Measurements from ENCODE around the gene LGR4. TPM values are rescaled to one million over a fixed set of nuclear protein-coding genes. Genes with fewer than 3 reads are reported as not detected.

Gene LGR4
- total and polyA plus RNA-seq, 2 of the 4 experiments (the other 2 are of a cell fraction) = 2.9 to 6.8 TPM

DNA sequence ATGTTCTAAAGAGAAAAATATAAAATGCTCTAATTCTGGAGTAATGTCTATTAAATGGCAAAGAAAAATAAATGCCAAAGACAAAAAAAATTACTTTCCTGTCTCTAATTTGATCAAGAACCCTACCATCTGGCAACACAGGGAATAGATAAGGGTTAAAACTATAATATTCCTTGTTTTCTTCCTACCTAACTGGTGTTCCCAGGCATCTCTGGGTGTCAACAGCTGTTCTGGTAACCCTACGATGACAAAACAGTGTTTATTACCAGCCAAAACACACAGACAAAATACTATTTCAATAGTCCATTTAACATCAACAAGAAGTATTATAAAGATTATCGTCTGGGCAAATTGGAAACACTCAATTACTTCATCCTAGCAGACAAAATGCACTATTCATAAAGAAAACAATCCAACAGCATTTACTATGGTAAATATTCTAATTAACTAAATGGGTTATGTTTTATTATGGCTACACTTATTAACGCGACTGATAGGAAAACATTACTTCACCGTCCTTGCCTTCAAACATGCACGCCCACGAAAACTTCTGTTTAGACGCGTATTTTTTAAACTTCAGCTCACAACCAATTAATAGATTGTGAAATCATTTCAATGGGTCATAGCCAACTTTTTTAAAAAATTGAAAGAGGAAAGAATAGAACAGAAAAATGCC is 50.6 kb downstream of the LGR4 start:
- H3K4me2 ChIP-seq (ENCODE audit: low read depth, low read length) = no peak overlapping the region

More for the DNA sequence above, 50.6 kb downstream of the LGR4 start:
- Histone ChIP-seq H2AK5ac (ENCODE audit: low read depth, low read length) (no peak overlapping the region), H3K79me1 (ENCODE audit: low read depth in 1 of 2, low read length in 2 of 2) (no peaks in the 10 kb centered on the region; a peak in 1 of 4 replicates), H2AFZ (replicated peaks; ENCODE audit: low read length, poor library complexity) (no peak overlapping the region), H3K18ac (ENCODE audit: low read depth, low read length) (no peak overlapping the region), H3K14ac (replicated peaks; ENCODE audit: low read depth, low read length) (no peak overlapping the region), H4K20me1 (ENCODE audit: insufficient read depth, low read length) (no peaks in the 10 kb centered on the region), H2AK9ac (replicated peaks; ENCODE audit: low read depth, low read length, poor library complexity) (no peak overlapping the region), H3K9me1 (ENCODE audit: insufficient read depth, low read length) (peaks cover 4% of the 10 kb centered on the region), H2BK120ac (ENCODE audit: low read depth, low read length) (no peak overlapping the region), H3K4ac (ENCODE audit: low read depth, low read length) (no peak overlapping the region), H2BK20ac (ENCODE audit: low read depth, low read length) (no peak overlapping the region), H4K5ac (ENCODE audit: low read depth, low read length) (no peak overlapping the region), H3K27ac (ENCODE audit: insufficient read depth, low read length) (no peak overlapping the region), H3K23ac (ENCODE audit: low read depth, low read length) (no peak overlapping the region), H3K9me3 (ENCODE audit: control insufficient read depth, insufficient read depth, low read length) (no peaks in the 10 kb centered on the region), H3K4me1 (ENCODE audit: control insufficient read depth, insufficient read depth, low read length) (no peaks in the 10 kb centered on the region; the same call in 1 of the 2 replicates), H3K27me3 (ENCODE audit: control insufficient read depth, insufficient read depth, low read length) (no peaks in the 10 kb centered on the region), H2BK15ac (ENCODE audit: low read depth, low read length) (no peak overlapping the region), H4K91ac (ENCODE audit: insufficient read depth, low read depth, low read length) (no peak overlapping the region), H3K56ac (ENCODE audit: extremely low read depth, insufficient read depth, low read length) (no peak overlapping the region), H3K36me3 (ENCODE audit: control insufficient read depth, insufficient read depth, low read length) (no peaks in the 10 kb centered on the region), H3K9ac (ENCODE audit: low read depth, low read length) (no peak overlapping the region), H4K8ac (ENCODE audit: low read depth in 2 of 2, low read length in 2 of 2) (no peak overlapping the region), H3K4me3 (ENCODE audit: insufficient read depth, low read depth, low read length) (no peak overlapping the region), H2BK5ac (ENCODE audit: low read depth, low read length, poor library complexity, severe bottlenecking) (no peak overlapping the region)
- no peak for ATAC-seq (ENCODE audit: low read depth)
- CTCF ChIA-PET = interaction anchor here (1.5 kb wide), 1 partner anchor 10 kb away, joined by 5 read pairs; no protein-coding TSS in a partner anchor
- no CpG with 5 or more reads among the region's 9 CpGs for WGBS, 2 experiments (ENCODE audit: extremely low coverage in 2 of 2, insufficient read length in 1 of 2)
- intact Hi-C loops (cut with micrococcal nuclease) (no loop called here), in situ Hi-C loops (cut with MboI; ENCODE audit: low sequenced_read_pairs) (no loop called here), dilution Hi-C loops (cut with HindIII; ENCODE audit: low sequenced_read_pairs, unreplicated experiment) (no loop called here)
- POLR2A ChIA-PET (ENCODE audit: unreplicated experiment) = no interaction called here
- DNase-seq = no peak
- no TSS peak for BruUV-seq (replicated peaks)
- TF ChIP-seq, protein P1, sequence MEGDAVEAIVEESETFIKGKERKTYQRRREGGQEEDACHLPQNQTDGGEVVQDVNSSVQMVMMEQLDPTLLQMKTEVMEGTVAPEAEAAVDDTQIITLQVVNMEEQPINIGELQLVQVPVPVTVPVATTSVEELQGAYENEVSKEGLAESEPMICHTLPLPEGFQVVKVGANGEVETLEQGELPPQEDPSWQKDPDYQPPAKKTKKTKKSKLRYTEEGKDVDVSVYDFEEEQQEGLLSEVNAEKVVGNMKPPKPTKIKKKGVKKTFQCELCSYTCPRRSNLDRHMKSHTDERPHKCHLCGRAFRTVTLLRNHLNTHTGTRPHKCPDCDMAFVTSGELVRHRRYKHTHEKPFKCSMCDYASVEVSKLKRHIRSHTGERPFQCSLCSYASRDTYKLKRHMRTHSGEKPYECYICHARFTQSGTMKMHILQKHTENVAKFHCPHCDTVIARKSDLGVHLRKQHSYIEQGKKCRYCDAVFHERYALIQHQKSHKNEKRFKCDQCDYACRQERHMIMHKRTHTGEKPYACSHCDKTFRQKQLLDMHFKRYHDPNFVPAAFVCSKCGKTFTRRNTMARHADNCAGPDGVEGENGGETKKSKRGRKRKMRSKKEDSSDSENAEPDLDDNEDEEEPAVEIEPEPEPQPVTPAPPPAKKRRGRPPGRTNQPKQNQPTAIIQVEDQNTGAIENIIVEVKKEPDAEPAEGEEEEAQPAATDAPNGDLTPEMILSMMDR (conservative IDR thresholded peaks at IDR 0.05; ENCODE audit: low read depth, low read length) = no peak
- TF ChIP-seq BHLHE40 (IDR thresholded peaks at IDR 0.05; ENCODE audit: low read depth, low read length) = no peak
- no peak for TF ChIP-seq POLR2A (IDR thresholded peaks at IDR 0.05; ENCODE audit: low read depth, low read length)
- no peak for TF ChIP-seq MAFK (IDR thresholded peaks at IDR 0.05; ENCODE audit: low read depth, low read length)
- TF ChIP-seq, protein P2, sequence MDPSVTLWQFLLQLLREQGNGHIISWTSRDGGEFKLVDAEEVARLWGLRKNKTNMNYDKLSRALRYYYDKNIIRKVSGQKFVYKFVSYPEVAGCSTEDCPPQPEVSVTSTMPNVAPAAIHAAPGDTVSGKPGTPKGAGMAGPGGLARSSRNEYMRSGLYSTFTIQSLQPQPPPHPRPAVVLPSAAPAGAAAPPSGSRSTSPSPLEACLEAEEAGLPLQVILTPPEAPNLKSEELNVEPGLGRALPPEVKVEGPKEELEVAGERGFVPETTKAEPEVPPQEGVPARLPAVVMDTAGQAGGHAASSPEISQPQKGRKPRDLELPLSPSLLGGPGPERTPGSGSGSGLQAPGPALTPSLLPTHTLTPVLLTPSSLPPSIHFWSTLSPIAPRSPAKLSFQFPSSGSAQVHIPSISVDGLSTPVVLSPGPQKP (IDR thresholded peaks at IDR 0.05; ENCODE audit: borderline replicate concordance, low read depth, low read length) = no peak
- TF ChIP-seq FOS (IDR thresholded peaks at IDR 0.05; ENCODE audit: low read depth, low read length) = no peak
- TF ChIP-seq, protein P3, sequence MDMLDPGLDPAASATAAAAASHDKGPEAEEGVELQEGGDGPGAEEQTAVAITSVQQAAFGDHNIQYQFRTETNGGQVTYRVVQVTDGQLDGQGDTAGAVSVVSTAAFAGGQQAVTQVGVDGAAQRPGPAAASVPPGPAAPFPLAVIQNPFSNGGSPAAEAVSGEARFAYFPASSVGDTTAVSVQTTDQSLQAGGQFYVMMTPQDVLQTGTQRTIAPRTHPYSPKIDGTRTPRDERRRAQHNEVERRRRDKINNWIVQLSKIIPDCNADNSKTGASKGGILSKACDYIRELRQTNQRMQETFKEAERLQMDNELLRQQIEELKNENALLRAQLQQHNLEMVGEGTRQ (IDR thresholded peaks at IDR 0.05; ENCODE audit: low read depth, low read length) = no peak
- TF ChIP-seq MAZ (IDR thresholded peaks at IDR 0.05; ENCODE audit: borderline replicate concordance, low read depth, low read length) = no peak
- TF ChIP-seq CHD1 (IDR thresholded peaks at IDR 0.05; ENCODE audit: low read depth, low read length) = no peak
- no peak for TF ChIP-seq RFX5 (IDR thresholded peaks at IDR 0.05; ENCODE audit: low read depth, low read length)
- no peak for TF ChIP-seq MXI1 (IDR thresholded peaks at IDR 0.05; ENCODE audit: borderline replicate concordance, low read depth, low read length)
- no peak for TF ChIP-seq NFE2L2 (IDR thresholded peaks at IDR 0.05; ENCODE audit: low read depth, low read length)
- no peak for TF ChIP-seq RCOR1 (IDR thresholded peaks at IDR 0.05; ENCODE audit: insufficient replicate concordance, low read length)
- no peak for TF ChIP-seq SMC3 (IDR thresholded peaks at IDR 0.05; ENCODE audit: low read depth, low read length)
- TF ChIP-seq RAD21 (IDR thresholded peaks at IDR 0.05; ENCODE audit: low read length) = no peak

Measured in IMR-90 (cell line).